Keratinocyte (primary cell): ENCODE results near the gene STX5. TPM values are rescaled to one million over a fixed set of nuclear protein-coding genes. Genes with fewer than 3 reads are reported as not detected.

Experiments
- DNase-seq: peaks from one replicate; pipeline ENCODE4 v3.0.0-alpha.2; 2011; ENCODE audit warnings: low read depth, missing footprints, low spot score
- FAIRE-seq: peaks from 2 replicates; lab custom pipeline; 2011; peaks lifted over from hg19 to GRCh38; lab: Jason Lieb, UNC
- H2AFZ ChIP-seq: 2 replicates; pipeline ENCODE4 v1.6.0; 2012; ENCODE audit warnings: low read length, control low read depth, inconsistent platforms; ENCODE audit not compliant: control insufficient read depth
- H3K27ac ChIP-seq: 2 replicates; pipeline ENCODE4 v1.5.1; 2011; ENCODE audit warnings: low read length; ENCODE audit not compliant: control insufficient read depth, insufficient read depth
- H3K27me3 ChIP-seq: 3 replicates; pipeline ENCODE4 v1.6.0; 2011; ENCODE audit warnings: low read length; ENCODE audit not compliant: control insufficient read depth, insufficient read depth; ENCODE audit errors: extremely low read depth
- H3K36me3 ChIP-seq, 2 experiments: 2 replicates in 1 of 2; 3 replicates in 1 of 2; pipeline ENCODE4 v1.5.1; 2011; ENCODE audit warnings: low read length in 2 of 2, mild to moderate bottlenecking in 1 of 2; ENCODE audit not compliant: control insufficient read depth in 2 of 2, insufficient read depth in 2 of 2; ENCODE audit errors: extremely low read depth in 1 of 2
- H3K4me1 ChIP-seq: 3 replicates; pipeline ENCODE4 v1.5.1; 2011; ENCODE audit warnings: low read length; ENCODE audit not compliant: control insufficient read depth, insufficient read depth; ENCODE audit errors: extremely low read depth
- H3K4me2 ChIP-seq: 3 replicates; pipeline ENCODE4 v1.6.0; 2011; ENCODE audit warnings: low read depth, low read length; ENCODE audit not compliant: control insufficient read depth, insufficient read depth; ENCODE audit errors: extremely low read depth
- H3K4me3 ChIP-seq, 3 experiments: fragments of 200-600 bp in 1 of 3; sonication (generic) in 1 of 3; 2 replicates in 2 of 3; 3 replicates in 1 of 3; pipeline ENCODE4 v1.5.1; 2011 to 2016; ENCODE audit warnings: low read length in 3 of 3, mild to moderate bottlenecking in 3 of 3, control low read depth in 2 of 3, inconsistent platforms in 1 of 3, low read depth in 1 of 3, mixed read lengths in 1 of 3, mixed run types in 1 of 3, moderate library complexity in 1 of 3; ENCODE audit not compliant: control insufficient read depth in 2 of 3, insufficient read depth in 2 of 3; ENCODE audit errors: extremely low read depth in 1 of 3
- H3K79me2 ChIP-seq: 2 replicates; pipeline ENCODE4 v1.6.0; 2012; ENCODE audit warnings: low read length; ENCODE audit not compliant: control insufficient read depth, insufficient read depth
- H3K9ac ChIP-seq: 3 replicates; pipeline ENCODE4 v1.6.0; 2011; ENCODE audit warnings: low read length; ENCODE audit not compliant: control insufficient read depth, insufficient read depth; ENCODE audit errors: extremely low read depth
- H3K9me1 ChIP-seq: 3 replicates; pipeline ENCODE4 v1.6.0; 2011; ENCODE audit warnings: low read length; ENCODE audit not compliant: control insufficient read depth, insufficient read depth; ENCODE audit errors: extremely low read depth
- H3K9me3 ChIP-seq: 2 replicates; pipeline ENCODE4 v1.5.1; 2012; ENCODE audit warnings: low read depth, low read length; ENCODE audit not compliant: control insufficient read depth
- H4K20me1 ChIP-seq: 3 replicates; pipeline ENCODE4 v1.6.0; 2011; ENCODE audit warnings: low read length; ENCODE audit not compliant: control insufficient read depth, insufficient read depth; ENCODE audit errors: extremely low read depth
- CTCF ChIP-seq, 3 experiments: IDR thresholded peaks in 1 of 3; conservative IDR thresholded peaks in 1 of 3; optimal IDR thresholded peaks in 1 of 3; 2 replicates in 2 of 3; 3 replicates in 1 of 3; pipeline versions ENCODE3 to v1.5.1; 2011; ENCODE audit warnings: low read length in 3 of 3, mild to moderate bottlenecking in 3 of 3, moderate library complexity in 2 of 3, control low read depth in 1 of 3, inconsistent platforms in 1 of 3; ENCODE audit not compliant: insufficient read depth in 2 of 3; ENCODE audit errors: extremely low read depth in 1 of 3
- EZH2 ChIP-seq: IDR thresholded peaks from one replicate; pipeline ENCODE4 v1.6.1; 2012; ENCODE audit warnings: inconsistent platforms, mild to moderate bottlenecking, low read length, moderate library complexity
- dilution Hi-C: fragments of 300-500 bp; cut with MboI; formaldehyde crosslinking; loops from one replicate; pipeline ENCODE4 v1.7.0; 2020; ENCODE audit warnings: low sequenced_read_pairs; ENCODE audit not compliant: extremely low pct_ligation_motif_present
- polyA plus RNA-seq, 5 experiments: library from polyadenylated mRNA; depleted of rRNA in 3 of 5; stranded (reverse) in 3 of 5; stranded (forward) in 1 of 5; unstranded in 1 of 5; fragments of >200 nt; gene quantifications; 1 replicate in 1 of 5; 2 replicates in 3 of 5; 3 replicates in 1 of 5; pipeline versions ENCODE4 v1.2.1 to v1.2.3, GENCODE V29; 2011 to 2012; ENCODE audit warnings: missing spikeins in 2 of 5, low read depth in 1 of 5, low replicate concordance in 1 of 5

STX5 gene
- polyA plus RNA-seq, 1 donor (not counting 4 experiments of a cell fraction or from before 2014, with no cell fraction given) = 20.4 TPM

GRCh38 chr11:62791501-62792201 is 40.2 kb downstream of the STX5 start, which contains the start of gene TMEM223:
TSS of gene TMEM223 (minus strand) at chr11:62792006. CDS start at chr11:62791994, 12 bp downstream.
- Histone ChIP-seq H3K27me3 (no peaks in the 10 kb centered on the region), H3K9me1 (no peaks in the 10 kb centered on the region), H4K20me1 (no peaks in the 10 kb centered on the region), H3K27ac (peak within 1 kb of the TSS; percentile 71), H3K79me2 (peaks cover 38% of the 10 kb centered on the region), H3K4me2 (peak within 1 kb of the TSS; percentile 70), H3K4me3 (peak within 1 kb of the TSS; percentile 81 to 87 (median 86)), H3K36me3 (peaks cover 18 to 49% of the 10 kb centered on the region in 2 experiments), H3K4me1 (peaks cover 25% of the 10 kb centered on the region), H2AFZ (peak within 1 kb of the TSS; percentile 42), H3K9me3 (no peaks in the 10 kb centered on the region), H3K9ac (peak within 1 kb of the TSS; percentile 84)
- TF ChIP-seq EZH2 = no peak
- TF ChIP-seq CTCF (optimal IDR thresholded peaks at IDR 0.05 in 1 of 3, IDR thresholded peaks at IDR 0.05 in 1 of 3, conservative IDR thresholded peaks at IDR 0.05 in 1 of 3; ENCODE audit: extremely low read depth in 1 of 3, insufficient read depth in 2 of 3, low read length in 3 of 3) = peak in 1 of 3 experiments; percentile 14
- FAIRE-seq (no peak), DNase-seq (no peak)
- dilution Hi-C loops = no loop called here

GRCh38 chr11:62789576-62789975 is 42.3 kb downstream of the STX5 start:
- TF ChIP-seq EZH2 = no peak
- TF ChIP-seq CTCF (optimal IDR thresholded peaks at IDR 0.05 in 1 of 3, IDR thresholded peaks at IDR 0.05 in 1 of 3, conservative IDR thresholded peaks at IDR 0.05 in 1 of 3; ENCODE audit: extremely low read depth in 1 of 3, insufficient read depth in 2 of 3, low read length in 3 of 3) = no peak
- no peaks in the 10 kb centered on the region for H3K9me3 ChIP-seq
- H3K9me1 ChIP-seq = no peaks in the 10 kb centered on the region
- H3K79me2 ChIP-seq = peaks cover 38% of the 10 kb centered on the region
- dilution Hi-C loops = no loop called here
- no peaks in the 10 kb centered on the region for H4K20me1 ChIP-seq
- H3K4me1 ChIP-seq = peaks cover 32% of the 10 kb centered on the region
- no peaks in the 10 kb centered on the region for H3K27me3 ChIP-seq
- no peak for DNase-seq
- no peak overlapping the region for H2AFZ ChIP-seq
- no peak overlapping the region for H3K4me3 ChIP-seq
- peaks cover 12 to 36% of the 10 kb centered on the region in 2 experiments for H3K36me3 ChIP-seq
- FAIRE-seq = no peak
- H3K9ac ChIP-seq = no peak overlapping the region
- H3K27ac ChIP-seq = no peak overlapping the region
- H3K4me2 ChIP-seq = no peak overlapping the region
